Endothelial cell of umbilical vein (primary cell): ENCODE data around the gene SMIM44. TPM values are rescaled to one million over a fixed set of nuclear protein-coding genes. Genes with fewer than 3 reads are reported as not detected.

Experiments
- BruUV-seq: library from RNA; stranded (reverse); fragments of 400-500 nt; replicated peaks from 2 replicates; lab custom pipeline; 2021; lab: Mats Ljungman, UMichigan
- CTCF ChIA-PET: fragments of 300-600, 350-600 bp; sonication (Branson Sonifier 250); formaldehyde crosslinking; loops from one replicate; lab custom pipeline; 2021; ENCODE audit warnings: antibody characterized with exemption, inconsistent platforms; lab: Charles Lee
- POLR2A ChIA-PET: fragments of 300-600, 350-600 bp; sonication (Branson Sonifier 250); formaldehyde crosslinking; loops from one replicate; lab custom pipeline; 2021; ENCODE audit warnings: antibody characterized with exemption, inconsistent platforms; lab: Charles Lee
- DNase-seq: peaks from one replicate; pipeline ENCODE4 v3.0.0-alpha.2; 2011; ENCODE audit warnings: low read depth, low spot score
- FAIRE-seq: peaks from 2 replicates; lab custom pipeline; 2011; peaks lifted over from hg19 to GRCh38; lab: Jason Lieb, UNC
- H2AFZ ChIP-seq: 2 replicates; pipeline ENCODE4 v1.6.0; 2012; ENCODE audit warnings: low read depth, low read length, control low read depth, inconsistent platforms
- H3K27ac ChIP-seq: 2 replicates; pipeline ENCODE4 v1.5.1; 2011; ENCODE audit warnings: low read depth, mild to moderate bottlenecking, control low read depth, low read length, moderate library complexity; ENCODE audit not compliant: insufficient read depth
- H3K27me3 ChIP-seq, 2 experiments: 2 replicates each; pipeline versions ENCODE4 v1.6.0 to v1.6.1; 2011; ENCODE audit warnings: low read length in 2 of 2, mixed read lengths in 1 of 2; ENCODE audit not compliant: control insufficient read depth in 2 of 2, insufficient read depth in 2 of 2
- H3K36me3 ChIP-seq, 2 experiments: 2 replicates in 1 of 2; 3 replicates in 1 of 2; pipeline ENCODE4 v1.5.1; 2011; ENCODE audit warnings: low read length in 2 of 2, mild to moderate bottlenecking in 1 of 2, moderate library complexity in 1 of 2; ENCODE audit not compliant: control insufficient read depth in 2 of 2, insufficient read depth in 2 of 2; ENCODE audit errors: extremely low read depth in 1 of 2
- H3K4me1 ChIP-seq: 3 replicates; pipeline ENCODE4 v1.5.1; 2011; ENCODE audit warnings: mild to moderate bottlenecking, low read length; ENCODE audit not compliant: control insufficient read depth, insufficient read depth; ENCODE audit errors: extremely low read depth
- H3K4me2 ChIP-seq: 2 replicates; pipeline ENCODE4 v1.6.1; 2011; ENCODE audit warnings: low read length, control low read depth, mixed read lengths; ENCODE audit not compliant: insufficient read depth
- H3K4me3 ChIP-seq, 3 experiments: fragments of 200-600 bp in 1 of 3; sonication (generic), shearing (Covaris generic) in 1 of 3; replicated peaks in 1 of 3; 2 replicates each; pipeline ENCODE4 v1.5.1; 2011 to 2016; ENCODE audit warnings: control low read depth in 3 of 3, low read length in 3 of 3, mild to moderate bottlenecking in 2 of 3, inconsistent platforms in 1 of 3, low read depth in 1 of 3, moderate library complexity in 1 of 3; ENCODE audit not compliant: insufficient read depth in 1 of 3
- H3K79me2 ChIP-seq: 2 replicates; pipeline ENCODE4 v1.6.0; 2012; ENCODE audit warnings: low read length, inconsistent platforms; ENCODE audit not compliant: control insufficient read depth, insufficient read depth
- H3K9ac ChIP-seq: replicated peaks from 2 replicates; pipeline ENCODE3; 2011; ENCODE audit warnings: low read length, control low read depth; ENCODE audit not compliant: insufficient read depth; ENCODE audit errors: extremely low read depth
- H3K9me1 ChIP-seq: replicated peaks from 3 replicates; pipeline ENCODE4 v1.6.0; 2011; ENCODE audit warnings: mild to moderate bottlenecking, low read length; ENCODE audit not compliant: control insufficient read depth, insufficient read depth; ENCODE audit errors: extremely low read depth
- H3K9me3 ChIP-seq: replicated peaks from 2 replicates; pipeline ENCODE4 v1.5.1; 2012; ENCODE audit warnings: low read length, inconsistent platforms; ENCODE audit not compliant: control insufficient read depth, insufficient read depth
- H4K20me1 ChIP-seq: replicated peaks from 2 replicates; pipeline ENCODE3; 2011; ENCODE audit warnings: mild to moderate bottlenecking, low read length; ENCODE audit not compliant: control insufficient read depth, insufficient read depth; ENCODE audit errors: extremely low read depth
- CTCF ChIP-seq, 2 donors: IDR thresholded peaks; 1 replicate in 1 of 2; 2 replicates in 1 of 2; pipeline ENCODE4 v1.5.1; 2011; ENCODE audit warnings: low read length in 2 of 2, mild to moderate bottlenecking in 2 of 2, moderate library complexity in 2 of 2, control low read depth in 1 of 2, inconsistent platforms in 1 of 2, low read depth in 1 of 2; ENCODE audit not compliant: insufficient read depth in 1 of 2; ENCODE audit errors: extremely low read depth in 1 of 2
- EZH2 ChIP-seq: IDR thresholded peaks from 2 replicates; pipeline ENCODE4 v1.6.1; 2012; ENCODE audit warnings: borderline replicate concordance, low read depth, mild to moderate bottlenecking, moderate library complexity, low read length, inconsistent platforms; ENCODE audit not compliant: severe bottlenecking
- FOS ChIP-seq: IDR thresholded peaks from 2 replicates; pipeline ENCODE4 v1.6.1; 2011; ENCODE audit warnings: mild to moderate bottlenecking, low read length, moderate library complexity, borderline replicate concordance; ENCODE audit not compliant: insufficient read depth
- GATA2 ChIP-seq: IDR thresholded peaks from 2 replicates; pipeline ENCODE4 v1.7.0; 2011; ENCODE audit warnings: low read depth, mild to moderate bottlenecking, moderate library complexity, mixed read lengths, low read length; ENCODE audit not compliant: insufficient read length, insufficient read depth
- JUN ChIP-seq: IDR thresholded peaks from 2 replicates; pipeline ENCODE4 v1.6.1; 2011; ENCODE audit warnings: borderline replicate concordance, low read depth; ENCODE audit not compliant: insufficient read length, insufficient read depth
- MAX ChIP-seq: IDR thresholded peaks from 2 replicates; pipeline ENCODE4 v1.6.1; 2011; ENCODE audit not compliant: insufficient read depth, insufficient read length
- MYC ChIP-seq: IDR thresholded peaks from one replicate; pipeline ENCODE4 v1.6.1; 2011; ENCODE audit warnings: mild to moderate bottlenecking, low read depth, low read length
- POLR2A ChIP-seq: IDR thresholded peaks from 2 replicates; pipeline ENCODE4 v1.6.1; 2012; ENCODE audit warnings: low read depth, mild to moderate bottlenecking, control low read depth, low read length
- POLR2AphosphoS5 ChIP-seq: IDR thresholded peaks from 2 replicates; pipeline ENCODE4 v1.6.1; 2012; ENCODE audit warnings: low read depth, mild to moderate bottlenecking, control low read depth, low read length, moderate library complexity; ENCODE audit not compliant: insufficient read depth
- dilution Hi-C: fragments of 300-500 bp; cut with MboI; formaldehyde crosslinking; loops from one replicate; pipeline ENCODE4 v1.15.0; 2019; ENCODE audit warnings: low sequenced_read_pairs; ENCODE audit not compliant: extremely low pct_ligation_motif_present
- intact Hi-C: fragments of 100-400 bp; cut with micrococcal nuclease; formaldehyde crosslinking; loops from one replicate; pipeline ENCODE4 v1.10.0; 2022
- polyA plus RNA-seq, 4 experiments: library from polyadenylated mRNA; depleted of rRNA in 3 of 4; stranded (reverse) in 3 of 4; unstranded in 1 of 4; fragments of >200 nt; gene quantifications; 2 replicates each; pipeline versions ENCODE4 v1.2.1 to v1.2.3, GENCODE V29; 2011 to 2012; ENCODE audit warnings: missing spikeins in 1 of 4
- total RNA-seq: library from RNA; stranded (reverse); gene quantifications from 2 replicates; pipeline ENCODE4 v1.2.3, GENCODE V29; 2021

The SMIM44 gene
- total and polyA plus RNA-seq, 2 donors (not counting 3 experiments of a cell fraction or from before 2014, with no cell fraction given) = not detected

GRCh38 chr19:3467437-3468198 is 15.6 kb downstream of the SMIM44 start:
- H3K4me3 ChIP-seq = no peak overlapping the region
- H3K9me3 ChIP-seq = no peaks in the 10 kb centered on the region
- dilution Hi-C loops (no loop called here), intact Hi-C loops (no loop called here)
- no peak overlapping the region for H3K9ac ChIP-seq
- peaks cover 0 to 8% of the 10 kb centered on the region in 2 experiments for H3K36me3 ChIP-seq
- H4K20me1 ChIP-seq = no peaks in the 10 kb centered on the region
- H3K9me1 ChIP-seq = no peaks in the 10 kb centered on the region
- CTCF ChIA-PET = no interaction called here
- no peak overlapping the region for H3K27ac ChIP-seq
- DNase-seq = no peak
- H3K79me2 ChIP-seq = no peaks in the 10 kb centered on the region
- no peaks in the 10 kb centered on the region for H3K27me3 ChIP-seq
- no peaks in the 10 kb centered on the region for H3K4me1 ChIP-seq
- H3K4me2 ChIP-seq = no peak overlapping the region
- no peak for TF ChIP-seq MAX
- TF ChIP-seq GATA2 = no peak
- no peak for TF ChIP-seq POLR2A
- no peak for TF ChIP-seq FOS
- TF ChIP-seq CTCF (IDR thresholded peaks at IDR 0.05; ENCODE audit: extremely low read depth in 1 of 2, insufficient read depth in 1 of 2, low read depth in 1 of 2, low read length in 2 of 2) = no peak
- TF ChIP-seq JUN = no peak
- no peak for TF ChIP-seq MYC
- TF ChIP-seq EZH2 = no peak
- no peak for TF ChIP-seq POLR2AphosphoS5
- FAIRE-seq = no peak
- no peak overlapping the region for H2AFZ ChIP-seq
- BruUV-seq = no TSS peak
- POLR2A ChIA-PET = no interaction called here
